GM11168 (cell line): ENCODE measurements around the gene PEPD.

Experiments
- in situ Hi-C: fragments of 300-500 bp; cut with MboI; formaldehyde crosslinking; loops from one replicate; pipeline ENCODE4 v1.12.0; 2022; ENCODE audit warnings: low sequenced_read_pairs; ENCODE audit not compliant: unreplicated experiment

PEPD gene

GRCh38 chr19:33414667-33415605 lies 106.7 kb downstream of the PEPD start:
- in situ Hi-C loops = no loop called here

GRCh38 chr19:33413868-33414666 lies 107.5 kb downstream of the PEPD start:
- in situ Hi-C loops = no loop called here

DNA sequence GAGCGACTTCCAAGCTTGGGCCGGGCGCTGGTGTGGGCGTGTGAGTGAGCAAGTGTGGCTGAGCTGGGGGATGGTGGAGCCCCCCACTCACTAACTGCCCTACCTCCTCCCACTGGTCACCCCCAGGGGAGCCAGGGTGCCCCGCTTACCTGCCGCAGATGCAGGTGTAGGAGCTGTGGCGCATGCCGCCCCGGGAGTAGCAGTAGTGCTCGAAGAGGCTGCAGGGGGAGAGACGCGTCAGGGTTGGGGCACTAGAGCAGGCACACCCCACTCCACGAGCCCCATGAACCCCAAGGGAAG lies 108.2 kb downstream of the PEPD start:
- in situ Hi-C loops = no loop called here

DNA sequence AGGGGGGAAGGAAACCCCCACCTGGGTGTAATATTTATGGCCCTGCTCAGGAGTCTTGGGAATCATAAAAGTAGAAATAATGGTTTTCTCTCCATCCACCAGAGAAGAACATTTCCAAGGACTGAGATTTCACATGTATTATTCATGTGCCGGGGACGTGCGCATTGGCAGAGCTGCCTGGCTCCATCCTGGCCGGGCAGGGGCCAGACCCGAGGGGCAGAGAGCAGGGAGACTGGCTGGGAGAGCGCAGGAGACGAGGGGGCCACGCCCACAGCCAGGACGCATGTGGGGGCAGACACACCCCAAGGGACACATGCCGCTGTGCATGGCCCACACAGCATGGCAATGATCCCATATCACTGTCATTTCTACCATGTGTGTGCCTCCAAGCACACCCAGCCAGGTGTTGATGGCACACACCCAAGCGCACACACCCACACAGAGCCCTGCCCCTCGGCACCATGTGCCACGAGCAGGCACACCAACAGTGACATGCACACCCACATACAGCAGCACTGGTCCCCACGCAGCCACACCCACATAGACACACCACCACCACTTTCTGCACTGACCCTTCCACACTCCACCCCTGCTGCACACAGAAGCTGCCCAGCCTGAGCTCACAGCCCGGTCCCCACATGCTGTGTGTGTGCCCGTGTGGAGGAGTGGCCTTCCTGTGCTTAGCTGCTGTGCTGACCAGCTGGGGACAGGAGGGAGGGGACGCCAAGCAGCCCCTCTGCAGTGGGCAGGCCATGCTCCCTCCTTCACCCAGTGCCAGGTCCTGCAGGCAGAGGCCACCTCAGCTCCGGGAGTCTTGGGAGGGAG lies 108.8 kb downstream of the PEPD start:
- in situ Hi-C loops = no loop called here

- in situ Hi-C loops = no loop called here
These were observed 109.9 kb downstream of the PEPD start for GRCh38 chr19:33411621-33412180.

- in situ Hi-C loops = no loop called here
These were observed 110.6 kb downstream of the PEPD start for GRCh38 chr19:33410915-33411401.

DNA sequence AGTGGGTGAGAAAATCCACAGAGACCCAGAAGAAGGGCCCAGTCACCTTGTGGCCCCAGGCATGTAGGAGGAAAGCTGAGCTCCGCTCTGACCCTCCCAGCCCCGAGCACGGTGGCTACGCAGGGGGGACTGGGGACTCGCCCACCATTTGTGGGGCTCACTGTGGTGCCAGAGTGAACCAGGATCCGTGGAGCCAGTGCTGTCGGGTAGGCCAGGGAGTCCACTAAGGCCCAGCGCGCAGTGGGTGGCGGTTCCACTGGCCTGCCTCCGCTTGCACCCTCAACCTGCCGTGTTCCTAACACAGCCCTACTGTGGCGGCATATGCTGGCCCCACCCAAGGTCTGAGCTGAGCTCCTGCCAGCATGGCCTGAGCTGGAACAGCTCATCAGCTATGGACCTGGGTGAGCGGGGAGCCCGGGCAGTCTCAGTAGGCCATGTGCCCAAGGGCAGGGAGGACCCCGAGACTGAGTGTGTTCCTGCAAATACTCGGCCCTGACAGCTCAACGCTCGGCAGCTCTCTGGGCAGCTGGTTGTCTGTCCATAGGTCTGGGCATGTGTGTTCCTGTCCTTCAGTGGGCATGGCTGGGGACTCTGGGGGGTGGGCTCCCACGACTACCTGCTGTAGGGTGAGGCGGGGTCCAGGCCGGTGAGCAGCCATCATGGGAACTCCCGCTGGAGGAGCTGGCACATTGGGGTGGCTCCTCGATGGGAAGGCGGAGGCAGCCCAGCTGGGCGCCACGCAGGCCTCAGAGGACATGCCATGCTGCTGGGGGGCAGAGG lies 111.5 kb downstream of the PEPD start:
- in situ Hi-C loops = no loop called here

- in situ Hi-C loops = no loop called here
These were observed 112.8 kb downstream of the PEPD start for GRCh38 chr19:33408538-33409434.

DNA sequence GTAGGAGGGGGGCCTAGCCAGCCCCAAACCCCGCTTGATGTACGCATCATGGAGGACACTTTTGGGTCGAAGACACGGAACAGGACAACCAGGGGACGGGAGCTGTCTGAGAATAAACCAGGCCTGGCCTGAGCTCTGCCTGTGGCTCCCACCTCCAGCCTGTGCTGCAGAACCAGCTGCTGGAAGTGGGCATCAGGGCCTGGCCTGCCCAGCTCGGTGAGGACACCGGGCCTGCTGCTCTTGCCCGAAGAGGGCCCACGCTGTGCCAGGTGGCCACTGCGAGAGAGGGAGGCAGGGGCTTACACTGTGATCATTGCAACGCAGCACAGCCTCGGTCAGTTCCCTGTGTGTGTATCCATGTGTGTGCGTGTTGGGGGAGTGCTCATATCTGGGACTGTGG lies 113.5 kb downstream of the PEPD start:
- in situ Hi-C loops = no loop called here

DNA sequence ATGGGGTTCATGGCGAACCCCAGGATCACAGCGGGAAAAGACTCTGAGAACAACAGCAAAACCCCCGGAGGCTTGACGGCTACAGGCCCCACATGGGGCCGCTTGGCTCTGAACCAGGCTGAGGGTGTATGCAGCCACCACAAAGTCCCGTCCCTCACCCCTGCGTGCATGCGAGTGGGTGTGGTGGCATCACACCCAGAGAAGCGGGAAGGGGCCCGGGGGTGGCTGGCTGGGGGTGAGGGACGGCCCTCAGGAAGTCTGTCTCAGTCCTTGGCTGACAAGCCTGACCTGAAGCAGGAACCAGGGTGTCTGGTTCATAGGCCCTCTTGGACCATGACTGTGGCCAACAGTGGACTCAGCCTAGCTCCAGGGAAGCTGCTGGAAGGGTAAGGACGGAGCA lies 113.9 kb downstream of the PEPD start:
- in situ Hi-C loops = no loop called here

DNA sequence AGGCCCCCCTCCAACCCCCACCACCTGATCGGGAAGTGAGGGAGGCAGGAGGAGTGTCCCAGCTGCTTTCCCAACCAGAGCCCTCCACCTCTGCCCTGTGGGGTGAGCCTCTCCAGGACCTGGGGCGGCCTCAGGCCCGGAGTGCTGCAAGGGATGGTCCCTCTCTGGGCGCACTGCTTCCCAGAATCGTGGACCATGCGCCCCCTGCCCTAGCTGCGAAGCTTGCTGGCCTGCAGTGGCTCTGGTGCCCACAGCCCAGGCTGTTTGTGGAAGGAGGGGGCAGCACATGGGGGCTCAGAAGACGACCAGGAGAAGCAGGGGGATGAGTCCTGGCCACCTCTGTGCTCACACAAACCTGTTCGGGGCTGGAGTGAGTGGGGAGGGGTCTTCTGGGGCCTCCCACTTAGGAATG lies 114.4 kb downstream of the PEPD start:
- in situ Hi-C loops = no loop called here

DNA sequence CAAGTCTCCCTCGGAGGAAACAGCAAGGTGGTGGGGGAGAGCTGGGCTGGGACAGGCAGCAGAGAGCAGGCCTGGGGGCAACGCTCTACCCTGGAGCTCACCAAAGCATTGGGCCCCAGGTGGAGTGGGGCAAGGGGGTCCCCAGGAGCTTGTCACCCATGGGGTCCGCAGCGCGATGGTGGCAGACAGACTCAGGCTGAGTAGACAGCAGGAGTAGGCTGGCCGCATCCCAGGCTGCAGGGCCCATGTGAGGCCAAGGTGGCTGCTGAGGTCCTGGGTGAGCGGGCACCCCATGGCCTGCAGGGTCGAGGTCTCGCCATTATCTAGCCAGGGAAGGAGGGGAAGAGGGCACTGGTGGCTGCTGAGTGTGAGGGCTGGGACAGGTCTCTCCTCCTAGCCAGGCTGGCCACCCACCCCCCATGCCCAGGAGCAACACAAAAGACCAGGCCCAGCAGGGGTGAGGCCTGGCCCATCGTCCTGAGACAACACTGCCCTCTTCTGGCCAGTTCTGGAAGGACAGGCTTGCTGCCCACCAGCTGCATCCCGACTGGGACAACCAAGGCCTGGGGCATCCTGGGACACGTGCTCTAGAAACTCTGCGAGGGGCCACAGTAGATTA lies 115.0 kb downstream of the PEPD start:
- in situ Hi-C loops = no loop called here

DNA sequence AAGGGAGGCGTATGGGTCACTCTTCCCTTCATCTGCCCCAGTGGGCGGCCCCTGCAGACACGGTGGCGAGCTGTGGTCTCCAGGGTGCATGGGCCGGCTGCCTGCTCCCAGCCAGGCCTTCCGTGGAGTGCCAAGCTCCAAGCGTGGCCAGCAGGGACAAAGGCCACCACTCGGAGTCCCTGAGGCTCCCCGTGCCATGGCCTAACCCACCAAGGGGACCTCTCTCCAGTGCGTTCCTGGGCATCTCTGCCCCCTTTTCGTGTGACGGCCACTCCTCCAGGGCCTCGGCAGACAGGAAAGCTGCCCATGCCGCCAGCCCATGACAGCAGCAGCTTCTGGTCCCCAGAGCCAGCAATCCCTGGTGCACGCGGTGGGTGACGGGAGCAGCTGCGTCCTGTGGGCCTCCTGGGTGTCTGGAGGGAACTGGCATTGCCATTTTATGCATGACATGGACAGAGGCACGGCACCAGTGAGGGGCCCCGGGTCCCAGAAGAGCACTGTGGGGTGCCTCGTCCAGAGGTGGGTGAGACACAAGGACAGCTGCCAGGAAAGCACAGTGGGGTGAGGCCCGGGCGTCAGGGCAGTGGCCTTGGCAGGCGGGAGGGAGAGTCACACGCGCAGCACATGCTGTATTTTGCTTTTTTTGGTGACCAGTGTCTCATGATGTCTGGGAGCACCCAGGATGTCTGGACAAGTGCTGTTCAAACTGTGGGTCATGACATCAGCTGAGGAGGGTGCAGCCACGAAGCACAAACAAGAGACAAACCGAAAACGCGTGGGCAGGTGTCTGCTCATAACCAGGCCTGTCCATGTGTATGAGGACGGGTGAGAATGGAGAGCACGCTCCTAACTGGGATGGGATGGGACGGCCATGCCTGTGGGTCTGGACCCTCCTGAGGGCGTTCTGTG lies 115.8 kb downstream of the PEPD start:
- in situ Hi-C loops = no loop called here

GRCh38 chr19:33405254-33405552 lies 116.4 kb downstream of the PEPD start:
- in situ Hi-C loops = no loop called here

DNA sequence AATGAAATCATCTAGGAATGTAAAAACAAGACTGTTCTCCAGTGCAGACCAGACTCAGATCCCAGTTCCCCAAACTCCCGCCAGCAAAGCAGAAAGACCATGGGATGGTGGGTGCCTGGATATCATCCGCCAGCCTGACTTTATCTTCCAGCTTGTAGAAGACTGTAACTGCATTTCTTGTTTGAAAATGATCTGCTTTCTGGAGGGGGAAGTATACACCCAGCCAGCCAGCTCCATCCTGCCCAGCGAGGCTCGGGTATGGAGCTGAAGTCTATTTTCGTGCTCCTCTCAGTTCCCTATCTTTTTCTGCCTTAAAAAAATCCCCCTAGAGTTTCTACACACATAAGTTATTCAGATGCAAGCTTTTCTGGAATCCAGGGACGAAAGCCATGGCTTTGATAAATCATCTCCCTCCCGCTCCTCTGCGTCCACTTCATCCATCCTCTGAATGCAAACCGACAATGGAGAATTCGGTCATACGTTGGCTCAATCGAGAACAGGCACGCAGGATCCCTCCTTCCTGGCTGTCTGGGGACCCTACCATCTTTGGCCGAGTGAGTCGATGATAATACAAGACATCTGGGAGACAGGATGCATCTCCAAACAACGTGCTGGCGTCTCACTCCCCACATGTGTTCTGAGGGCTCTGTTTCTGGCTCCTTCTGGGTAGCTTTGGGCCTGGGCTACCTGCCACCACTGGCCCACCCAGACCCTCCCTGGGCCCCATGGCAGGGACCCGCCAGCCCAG lies 116.9 kb downstream of the PEPD start:
- in situ Hi-C loops = loop anchor here (5.0 kb wide), 1 partner anchor 167 kb away; no protein-coding TSS in a partner anchor

GRCh38 chr19:33403973-33404304 lies 117.7 kb downstream of the PEPD start:
- in situ Hi-C loops = loop anchor here (5.0 kb wide), 1 partner anchor 167 kb away; no protein-coding TSS in a partner anchor
